Measurements from ENCODE around the gene JADE2. TPM values are rescaled to one million over a fixed set of nuclear protein-coding genes. Genes with fewer than 3 reads are reported as not detected.

Gene JADE2
- total and polyA plus RNA-seq, 2 donors = 11.8 to 14.1 TPM

GRCh38 chr5:134570365-134570758, 44.9 kb downstream of the JADE2 start:
- H3K4me1 ChIP-seq (ENCODE audit: control insufficient read depth in 2 of 2, insufficient read depth in 2 of 2, low read length in 2 of 2) = no peaks in the 10 kb centered on the region
- no peaks in the 10 kb centered on the region for H3K27me3 ChIP-seq (ENCODE audit: control insufficient read depth in 2 of 2, insufficient read depth in 1 of 2, low read length in 1 of 2)
- 95% methylated on average over 9 of the region's 9 CpGs for WGBS
- no peaks in the 10 kb centered on the region for H3K9me3 ChIP-seq (ENCODE audit: control insufficient read depth in 2 of 2, insufficient read depth in 1 of 2, low read length in 1 of 2)
- peaks cover 71 to 93% of the 10 kb centered on the region in 2 donors for H3K36me3 ChIP-seq (ENCODE audit: control insufficient read depth in 2 of 2, insufficient read depth in 2 of 2, low read length in 1 of 2)
- DNase-seq (ENCODE audit: low read depth in 6 of 9, low spot score in 9 of 9) = no peak
- no peak overlapping the region for H3K4me3 ChIP-seq (ENCODE audit: low read length in 2 of 2)
- H3K27ac ChIP-seq (ENCODE audit: low read depth in 1 of 2, low read length in 1 of 2) = no peak overlapping the region

- 97% methylated on average over 6 of the region's 6 CpGs for WGBS
- DNase-seq (ENCODE audit: low read depth in 6 of 9, low spot score in 9 of 9) = no peak
- no peaks in the 10 kb centered on the region for H3K4me1 ChIP-seq (ENCODE audit: control insufficient read depth in 2 of 2, insufficient read depth in 2 of 2, low read length in 2 of 2)
- H3K27me3 ChIP-seq (ENCODE audit: control insufficient read depth in 2 of 2, insufficient read depth in 1 of 2, low read length in 1 of 2) = no peaks in the 10 kb centered on the region
- H3K36me3 ChIP-seq (ENCODE audit: control insufficient read depth in 2 of 2, insufficient read depth in 2 of 2, low read length in 1 of 2) = peaks cover 69 to 91% of the 10 kb centered on the region in 2 donors
- no peak overlapping the region for H3K4me3 ChIP-seq (ENCODE audit: low read length in 2 of 2)
- no peaks in the 10 kb centered on the region for H3K9me3 ChIP-seq (ENCODE audit: control insufficient read depth in 2 of 2, insufficient read depth in 1 of 2, low read length in 1 of 2)
- H3K27ac ChIP-seq (ENCODE audit: low read depth in 1 of 2, low read length in 1 of 2) = no peak overlapping the region
Measured at GRCh38 chr5:134570886-134571285, 45.4 kb downstream of the JADE2 start.

GRCh38 chr5:134571693-134572405, 46.4 kb downstream of the JADE2 start:
- peaks cover 62 to 84% of the 10 kb centered on the region in 2 donors for H3K36me3 ChIP-seq (ENCODE audit: control insufficient read depth in 2 of 2, insufficient read depth in 2 of 2, low read length in 1 of 2)
- H3K27me3 ChIP-seq (ENCODE audit: control insufficient read depth in 2 of 2, insufficient read depth in 1 of 2, low read length in 1 of 2) = no peaks in the 10 kb centered on the region
- H3K4me3 ChIP-seq (ENCODE audit: low read length in 2 of 2) = no peak overlapping the region
- 97% methylated on average over 20 of the region's 20 CpGs for WGBS
- H3K27ac ChIP-seq (ENCODE audit: low read depth in 1 of 2, low read length in 1 of 2) = no peak overlapping the region
- no peak for DNase-seq (ENCODE audit: low read depth in 6 of 9, low spot score in 9 of 9)
- H3K9me3 ChIP-seq (ENCODE audit: control insufficient read depth in 2 of 2, insufficient read depth in 1 of 2, low read length in 1 of 2) = no peaks in the 10 kb centered on the region
- H3K4me1 ChIP-seq (ENCODE audit: control insufficient read depth in 2 of 2, insufficient read depth in 2 of 2, low read length in 2 of 2) = no peaks in the 10 kb centered on the region

- Histone ChIP-seq H3K27me3 (ENCODE audit: control insufficient read depth in 2 of 2, insufficient read depth in 1 of 2, low read length in 1 of 2) (no peaks in the 10 kb centered on the region), H3K36me3 (ENCODE audit: control insufficient read depth in 2 of 2, insufficient read depth in 2 of 2, low read length in 1 of 2) (peaks cover 60 to 81% of the 10 kb centered on the region in 2 donors), H3K27ac (ENCODE audit: low read depth in 1 of 2, low read length in 1 of 2) (no peak overlapping the region), H3K4me3 (ENCODE audit: low read length in 2 of 2) (no peak overlapping the region), H3K4me1 (ENCODE audit: control insufficient read depth in 2 of 2, insufficient read depth in 2 of 2, low read length in 2 of 2) (no peaks in the 10 kb centered on the region), H3K9me3 (ENCODE audit: control insufficient read depth in 2 of 2, insufficient read depth in 1 of 2, low read length in 1 of 2) (no peaks in the 10 kb centered on the region)
- no peak for DNase-seq (ENCODE audit: low read depth in 6 of 9, low spot score in 9 of 9)
- WGBS = 97% methylated on average over 4 of the region's 4 CpGs
Measured at GRCh38 chr5:134572811-134573210, 47.3 kb downstream of the JADE2 start.

DNA sequence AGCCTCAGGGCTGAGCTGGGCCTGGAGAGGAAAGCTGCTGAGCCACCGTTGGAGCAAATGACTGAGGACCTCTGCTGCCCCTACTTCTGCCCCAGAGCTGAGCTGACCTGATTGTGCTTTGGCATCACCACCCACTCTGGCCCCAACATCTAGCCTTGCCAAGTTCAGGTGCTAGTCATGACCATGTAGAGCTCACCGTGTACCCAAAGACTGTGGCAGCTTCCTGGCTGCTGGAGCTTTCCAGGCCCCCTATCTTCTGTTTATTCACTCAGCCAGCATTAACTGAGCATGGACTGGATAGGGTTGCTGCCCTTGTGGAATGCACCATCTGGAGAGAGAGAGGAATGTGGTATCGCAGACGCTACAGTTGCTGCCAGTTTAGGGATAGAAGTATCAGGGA, 49.1 kb downstream of the JADE2 start:
- no peak for DNase-seq (ENCODE audit: low read depth in 6 of 9, low spot score in 9 of 9)
- 90% methylated on average over 4 of the region's 4 CpGs for WGBS
- Histone ChIP-seq H3K4me1 (ENCODE audit: control insufficient read depth in 2 of 2, insufficient read depth in 2 of 2, low read length in 2 of 2) (no peaks in the 10 kb centered on the region), H3K4me3 (ENCODE audit: low read length in 2 of 2) (no peak overlapping the region), H3K9me3 (ENCODE audit: control insufficient read depth in 2 of 2, insufficient read depth in 1 of 2, low read length in 1 of 2) (no peaks in the 10 kb centered on the region), H3K27ac (ENCODE audit: low read depth in 1 of 2, low read length in 1 of 2) (no peak overlapping the region), H3K27me3 (ENCODE audit: control insufficient read depth in 2 of 2, insufficient read depth in 1 of 2, low read length in 1 of 2) (no peaks in the 10 kb centered on the region), H3K36me3 (ENCODE audit: control insufficient read depth in 2 of 2, insufficient read depth in 2 of 2, low read length in 1 of 2) (peaks cover 65 to 78% of the 10 kb centered on the region in 2 donors)

DNA sequence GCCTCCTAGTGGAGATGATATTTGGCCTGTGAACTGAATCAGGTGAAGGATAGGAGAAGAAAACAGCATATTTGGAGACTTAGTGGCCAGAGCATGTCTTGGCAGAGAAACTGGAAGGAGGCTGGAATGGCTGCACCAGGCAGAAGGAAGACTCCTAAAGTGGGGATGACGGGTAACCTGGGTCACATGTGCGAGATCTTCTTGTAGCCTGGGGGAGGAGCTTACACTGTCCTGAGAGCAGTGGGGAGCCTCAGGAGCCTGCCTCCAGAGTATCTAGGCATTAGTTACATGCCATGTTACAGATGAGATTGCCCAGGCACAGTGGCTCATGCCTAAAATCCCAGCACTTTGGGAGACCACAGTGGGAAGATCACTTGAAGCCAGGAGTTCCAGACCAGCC, 49.8 kb downstream of the JADE2 start:
- Histone ChIP-seq H3K9me3 (ENCODE audit: control insufficient read depth in 2 of 2, insufficient read depth in 1 of 2, low read length in 1 of 2) (no peaks in the 10 kb centered on the region), H3K36me3 (ENCODE audit: control insufficient read depth in 2 of 2, insufficient read depth in 2 of 2, low read length in 1 of 2) (peaks cover 61 to 76% of the 10 kb centered on the region in 2 donors), H3K27ac (ENCODE audit: low read depth in 1 of 2, low read length in 1 of 2) (no peak overlapping the region), H3K27me3 (ENCODE audit: control insufficient read depth in 2 of 2, insufficient read depth in 1 of 2, low read length in 1 of 2) (no peaks in the 10 kb centered on the region), H3K4me1 (ENCODE audit: control insufficient read depth in 2 of 2, insufficient read depth in 2 of 2, low read length in 2 of 2) (no peaks in the 10 kb centered on the region), H3K4me3 (ENCODE audit: low read length in 2 of 2) (no peak overlapping the region)
- 94% methylated on average over 2 of the region's 2 CpGs for WGBS
- no peak for DNase-seq (ENCODE audit: low read depth in 6 of 9, low spot score in 9 of 9)

DNA sequence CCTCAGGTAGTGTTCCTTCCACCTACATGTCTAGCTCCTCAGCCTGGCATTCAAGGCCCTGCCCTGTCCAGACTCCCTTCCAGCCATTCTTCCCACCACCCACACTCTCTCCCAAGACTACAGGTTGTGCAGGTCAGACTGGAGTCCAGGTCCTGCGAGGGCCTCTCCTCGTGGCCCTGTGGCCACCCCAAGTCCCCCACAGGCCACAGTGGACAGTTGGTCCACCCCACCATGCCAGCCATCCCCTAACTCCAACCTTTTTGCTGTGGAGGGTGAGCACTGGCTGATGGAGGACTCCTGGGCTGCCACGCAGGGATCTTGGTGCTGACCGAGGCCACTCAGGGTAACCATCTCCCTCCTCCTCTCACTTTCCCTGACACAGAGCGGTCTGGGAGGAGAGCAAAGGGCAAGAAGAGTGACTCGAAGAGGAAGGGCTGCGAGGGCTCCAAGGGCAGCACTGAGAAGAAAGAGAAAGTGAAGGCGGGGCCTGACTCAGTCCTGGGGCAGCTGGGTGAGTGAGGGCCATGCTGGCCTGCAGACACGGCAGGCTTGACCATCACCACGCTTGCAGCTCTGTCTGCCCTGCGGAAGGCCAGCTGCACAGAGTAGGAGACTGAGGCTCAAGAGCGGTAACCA, 51.0 kb downstream of the JADE2 start:
- H3K27me3 ChIP-seq (ENCODE audit: control insufficient read depth in 2 of 2, insufficient read depth in 1 of 2, low read length in 1 of 2) = no peaks in the 10 kb centered on the region
- H3K27ac ChIP-seq (ENCODE audit: low read depth in 1 of 2, low read length in 1 of 2) = no peak overlapping the region
- no peaks in the 10 kb centered on the region for H3K9me3 ChIP-seq (ENCODE audit: control insufficient read depth in 2 of 2, insufficient read depth in 1 of 2, low read length in 1 of 2)
- DNase-seq (ENCODE audit: low read depth in 6 of 9, low spot score in 9 of 9) = no peak
- no peaks in the 10 kb centered on the region for H3K4me1 ChIP-seq (ENCODE audit: control insufficient read depth in 2 of 2, insufficient read depth in 2 of 2, low read length in 2 of 2)
- 97% methylated on average over 12 of the region's 12 CpGs for WGBS
- H3K4me3 ChIP-seq (ENCODE audit: low read length in 2 of 2) = no peak overlapping the region
- peaks cover 64 to 68% of the 10 kb centered on the region in 2 donors for H3K36me3 ChIP-seq (ENCODE audit: control insufficient read depth in 2 of 2, insufficient read depth in 2 of 2, low read length in 1 of 2)

GRCh38 chr5:134577022-134577795, 51.7 kb downstream of the JADE2 start:
- Histone ChIP-seq H3K27ac (ENCODE audit: low read depth in 1 of 2, low read length in 1 of 2) (no peak overlapping the region), H3K4me1 (ENCODE audit: control insufficient read depth in 2 of 2, insufficient read depth in 2 of 2, low read length in 2 of 2) (no peaks in the 10 kb centered on the region), H3K9me3 (ENCODE audit: control insufficient read depth in 2 of 2, insufficient read depth in 1 of 2, low read length in 1 of 2) (no peaks in the 10 kb centered on the region), H3K4me3 (ENCODE audit: low read length in 2 of 2) (no peak overlapping the region), H3K36me3 (ENCODE audit: control insufficient read depth in 2 of 2, insufficient read depth in 2 of 2, low read length in 1 of 2) (peaks cover 61% of the 10 kb centered on the region in 2 donors), H3K27me3 (ENCODE audit: control insufficient read depth in 2 of 2, insufficient read depth in 1 of 2, low read length in 1 of 2) (no peaks in the 10 kb centered on the region)
- DNase-seq (ENCODE audit: low read depth in 6 of 9, low spot score in 9 of 9) = no peak
- 84% methylated on average over 10 of the region's 10 CpGs for WGBS
